NT2/D1 (cell line): ENCODE measurements around the gene ETV5.

Experiments used
- SUZ12 ChIP-seq: IDR thresholded peaks from 2 replicates; pipeline ENCODE4 v1.6.1; 2011; ENCODE audit not compliant: insufficient read length, insufficient read depth; ENCODE audit errors: extremely low read depth
- ZNF274 ChIP-seq: IDR thresholded peaks from 2 replicates; pipeline ENCODE4 v1.6.1; 2011; ENCODE audit warnings: mild to moderate bottlenecking, low read depth, low read length

DNA sequence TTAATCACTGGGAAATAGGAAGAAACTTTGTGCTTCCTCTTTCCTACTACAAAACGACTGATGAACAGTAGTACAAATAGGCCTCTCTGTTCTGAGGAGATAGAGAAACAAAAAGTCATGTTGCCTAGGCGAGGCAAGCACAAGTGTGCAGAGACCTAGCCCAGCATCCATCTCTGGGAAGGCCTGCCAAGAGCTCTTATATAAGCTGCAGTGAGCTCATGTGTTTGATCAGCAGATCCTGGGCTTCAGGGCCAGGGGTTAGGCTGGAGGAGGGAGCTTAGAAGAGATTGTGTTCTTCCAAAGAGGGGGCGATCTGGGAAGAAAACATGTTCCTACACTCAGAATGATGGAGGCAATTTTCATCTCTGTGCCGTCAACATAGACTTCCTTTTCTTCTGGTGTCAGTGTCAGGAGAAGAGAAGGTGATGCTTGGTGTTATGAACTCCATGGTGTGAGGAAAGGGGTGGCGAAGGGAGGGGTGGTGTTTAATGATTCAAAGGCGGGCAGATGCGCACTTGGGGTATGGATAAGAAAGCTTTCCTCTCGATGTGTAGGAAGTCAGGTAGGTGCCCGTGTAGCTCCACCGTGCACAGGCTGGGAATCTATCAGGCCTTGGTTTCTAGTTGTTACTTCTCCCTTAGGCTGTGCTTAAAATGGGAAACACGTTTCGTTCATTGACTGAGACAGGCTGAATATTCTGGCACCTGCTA is 29.5 kb upstream of the ETV5 start:
- no peak for TF ChIP-seq ZNF274
- no peak for TF ChIP-seq SUZ12
